SK-N-SH (cell line): Measurements from ENCODE around the gene RPL19. TPM values are rescaled to one million over a fixed set of nuclear protein-coding genes. Genes with fewer than 3 reads are reported as not detected.

Experiments
- CTCF ChIA-PET: fragments of 300-600, 350-600 bp; formaldehyde crosslinking; extraction: SDS; loops from one replicate; lab custom pipeline; 2021; lab: Yijun Ruan, JAX
- POLR2A ChIA-PET: fragments of 350-600 bp; sonication (Branson Sonifier 250); formaldehyde crosslinking; extraction: SDS; loops from one replicate; lab custom pipeline; 2020; ENCODE audit warnings: antibody characterized with exemption, inconsistent platforms; lab: Yijun Ruan, JAX
- DNase-seq: peaks from one replicate; pipeline ENCODE4 v3.0.0; 2012
- H2AFZ ChIP-seq: fragments of 200-600 bp; sonication (generic); 2 replicates; pipeline ENCODE4 v1.8.1; 2016; ENCODE audit warnings: antibody characterized with exemption, mild to moderate bottlenecking, low read depth
- H3F3A ChIP-seq: fragments of 200-600 bp; sonication (generic); replicated peaks from 2 replicates; pipeline ENCODE3; 2016; ENCODE audit warnings: antibody characterized with exemption, mild to moderate bottlenecking; ENCODE audit not compliant: insufficient read depth
- H3K27ac ChIP-seq, 2 experiments: fragments of 200-500 bp in 1 of 2; fragments of 200-600 bp in 1 of 2; sonication (Bioruptor generic) in 1 of 2; sonication (generic), shearing (Covaris generic) in 1 of 2; 2 replicates each; pipeline versions ENCODE4 v1.5.1 to v1.6.1; 2014 to 2016; ENCODE audit warnings: low read depth in 2 of 2, inconsistent platforms in 1 of 2, low read length in 1 of 2, mild to moderate bottlenecking in 1 of 2, mixed read lengths in 1 of 2
- H3K27me3 ChIP-seq: fragments of 200-600 bp; sonication (generic), shearing (Covaris generic); 2 replicates; pipeline ENCODE4 v1.6.1; 2016; ENCODE audit warnings: mixed run types; ENCODE audit not compliant: insufficient read depth
- H3K36me3 ChIP-seq, 2 experiments: fragments of 200-500 bp in 1 of 2; fragments of 200-600 bp in 1 of 2; sonication (Bioruptor generic) in 1 of 2; sonication (generic) in 1 of 2; replicated peaks in 1 of 2; 2 replicates each; pipeline versions ENCODE3 to v1.5.1; 2014 to 2016; ENCODE audit warnings: low read length in 1 of 2, mild to moderate bottlenecking in 1 of 2; ENCODE audit not compliant: insufficient read depth in 2 of 2, control insufficient read depth in 1 of 2
- H3K4me1 ChIP-seq, 2 experiments: fragments of 200-500 bp in 1 of 2; fragments of 200-600 bp in 1 of 2; sonication (Bioruptor generic) in 1 of 2; sonication (generic), shearing (Covaris generic) in 1 of 2; 2 replicates each; pipeline versions ENCODE4 v1.5.1 to v1.6.1; 2014 to 2016; ENCODE audit warnings: low read depth in 1 of 2, low read length in 1 of 2, mixed run types in 1 of 2; ENCODE audit not compliant: insufficient read depth in 2 of 2, control insufficient read depth in 1 of 2
- H3K4me2 ChIP-seq: fragments of 200-600 bp; sonication (generic), shearing (Covaris generic); 2 replicates; pipeline ENCODE4 v1.6.1; 2017; ENCODE audit warnings: mixed run types
- H3K4me3 ChIP-seq, 2 experiments: fragments of 200-500 bp in 1 of 2; fragments of 200-600 bp in 1 of 2; sonication (Bioruptor generic) in 1 of 2; sonication (generic), shearing (Covaris generic) in 1 of 2; 2 replicates each; pipeline versions ENCODE4 v1.5.1 to v1.8.1; 2014 to 2016; ENCODE audit warnings: low read depth in 2 of 2, inconsistent platforms in 1 of 2, low read length in 1 of 2, mild to moderate bottlenecking in 1 of 2, mixed read lengths in 1 of 2, moderate library complexity in 1 of 2
- H3K79me2 ChIP-seq: fragments of 200-600 bp; sonication (generic); 2 replicates; pipeline ENCODE4 v1.8.1; 2017; ENCODE audit warnings: mild to moderate bottlenecking; ENCODE audit not compliant: insufficient read depth
- H3K9ac ChIP-seq: fragments of 200-600 bp; sonication (generic); 2 replicates; pipeline ENCODE4 v1.6.1; 2017; ENCODE audit warnings: mixed run types
- H3K9me2 ChIP-seq: fragments of 200-600 bp; sonication (generic); 2 replicates; pipeline ENCODE4 v1.6.1; 2017; ENCODE audit warnings: mixed run types
- H3K9me3 ChIP-seq: fragments of 200-600 bp; sonication (generic); 2 replicates; pipeline ENCODE4 v1.6.1; 2017; ENCODE audit warnings: mixed run types, mild to moderate bottlenecking, moderate library complexity
- H4K20me1 ChIP-seq: fragments of 200-600 bp; sonication (generic); 2 replicates; pipeline ENCODE4 v1.6.1; 2017; ENCODE audit warnings: mild to moderate bottlenecking, mixed run types; ENCODE audit not compliant: insufficient read depth
- CHD2 ChIP-seq: fragments of 150-350 bp; IDR thresholded peaks from 2 replicates; pipeline ENCODE4 v1.6.1; 2018; ENCODE audit warnings: low read length; ENCODE audit not compliant: partially characterized antibody
- GATA2 ChIP-seq: sonication (generic); formaldehyde crosslinking; IDR thresholded peaks from 2 replicates; pipeline ENCODE4 v1.5.0; 2020; ENCODE audit warnings: mild to moderate bottlenecking, missing genetic modification reagents
- POLR2AphosphoS5 ChIP-seq: IDR thresholded peaks from 2 replicates; pipeline ENCODE4 v1.6.1; 2012; ENCODE audit warnings: low read depth, low read length
- RAD21 ChIP-seq: IDR thresholded peaks from 2 replicates; pipeline ENCODE4 v1.6.1; 2012; ENCODE audit warnings: mild to moderate bottlenecking, low read length
- RFX5 ChIP-seq: IDR thresholded peaks from 2 replicates; pipeline ENCODE4 v1.6.1; 2012; ENCODE audit warnings: mild to moderate bottlenecking, improper control_type of control experiment, low read length
- SMC3 ChIP-seq: IDR thresholded peaks from 2 replicates; pipeline ENCODE4 v1.6.1; 2012; ENCODE audit warnings: low read depth, low read length, improper control_type of control experiment
- TCF12 ChIP-seq: IDR thresholded peaks from 2 replicates; pipeline ENCODE4 v1.4.0; 2012
- USF2 ChIP-seq: fragments of 150-350 bp; IDR thresholded peaks from 2 replicates; pipeline ENCODE4 v1.6.1; 2017; ENCODE audit warnings: antibody characterized with exemption, low read length, low read depth, borderline replicate concordance
- WGBS: methylation state at CpG from one replicate; pipeline ENCODE4 v1.1.6; 2017; ENCODE audit warnings: low lambda C conversion rate; 5-methylcytosine and 5-hydroxymethylcytosine counted together
- polyA plus RNA-seq, 3 experiments: library from polyadenylated mRNA; depleted of rRNA; stranded (reverse); fragments of >200 nt; gene quantifications; 2 replicates each; pipeline ENCODE4 v1.2.3, GENCODE V29; 2012
- TF ChIP-seq, protein P1 (sequence below): fragments of 200-600 bp; sonication (generic); IDR thresholded peaks from 2 replicates; pipeline ENCODE4 v1.6.1; 2017; ENCODE audit warnings: antibody characterized with exemption, mild to moderate bottlenecking, moderate library complexity

RPL19 gene
- polyA plus RNA-seq, 1 of the 3 experiments (the other 2 are of a cell fraction) = 3,473 TPM

- POLR2A ChIA-PET = interaction anchor here (1.3 to 2.4 kb wide), 2 partner anchors 38 to 44 kb away, joined by 8 to 19 read pairs; partner anchors contain the start of gene RPL19
- no peaks in the 10 kb centered on the region for H3F3A ChIP-seq
- no peak for DNase-seq
- H2AFZ ChIP-seq = no peak overlapping the region
- WGBS = 70% methylated on average over 10 of the region's 11 CpGs
- no peaks in the 10 kb centered on the region for H3K36me3 ChIP-seq
- TF ChIP-seq USF2 (no peak), POLR2AphosphoS5 (no peak), GATA2 (CRISPR knock-in tag) (no peak)
- TF ChIP-seq, all 33 proteins: peak for 0
- no peak overlapping the region for H3K27ac ChIP-seq
- H3K79me2 ChIP-seq = no peaks in the 10 kb centered on the region
- no peaks in the 10 kb centered on the region for H3K9me2 ChIP-seq
- no peak overlapping the region for H3K4me3 ChIP-seq
- H3K4me2 ChIP-seq = no peak overlapping the region
- CTCF ChIA-PET = interaction anchor here (0.5 to 22.6 kb wide), 30 partner anchors 11 to 466 kb away, joined by 3 to 781 read pairs (median 4); partner anchors contain the start of genes CACNB1, PLXDC1, RPL19 and STAC2
- H3K27me3 ChIP-seq = no peaks in the 10 kb centered on the region
- H3K4me1 ChIP-seq = peaks cover 0 to 2% of the 10 kb centered on the region in 2 experiments; a peak in 1 of 4 replicates
- H3K9me3 ChIP-seq = no peaks in the 10 kb centered on the region
- no peaks in the 10 kb centered on the region for H4K20me1 ChIP-seq
- H3K9ac ChIP-seq = no peak overlapping the region
These were observed 44.0 kb downstream of the RPL19 start for GRCh38 chr17:39244016-39244599.

GRCh38 chr17:39244600-39245570 lies 44.8 kb downstream of the RPL19 start:
- no peaks in the 10 kb centered on the region for H3K79me2 ChIP-seq
- no peaks in the 10 kb centered on the region for H3K9me2 ChIP-seq
- no peak overlapping the region for H2AFZ ChIP-seq
- peak; percentile 80 for DNase-seq
- no peak overlapping the region; a peak in 1 of 4 replicates for H3K4me3 ChIP-seq
- CTCF ChIA-PET = interaction anchor here (0.5 to 22.6 kb wide), 36 partner anchors 10 to 862 kb away, joined by 3 to 781 read pairs (median 3); partner anchors contain the start of genes CACNB1, PLXDC1, RPL19 and STAC2
- POLR2A ChIA-PET = interaction anchor here (0.6 to 2.4 kb wide), 5 partner anchors 38 to 232 kb away, joined by 3 to 19 read pairs (median 3); partner anchors contain the start of gene RPL19
- peak; percentile 91 for TF ChIP-seq SMC3
- TF ChIP-seq TCF12 = no peak
- peak; percentile 75 for TF ChIP-seq GATA2 (CRISPR knock-in tag)
- TF ChIP-seq, protein P1, sequence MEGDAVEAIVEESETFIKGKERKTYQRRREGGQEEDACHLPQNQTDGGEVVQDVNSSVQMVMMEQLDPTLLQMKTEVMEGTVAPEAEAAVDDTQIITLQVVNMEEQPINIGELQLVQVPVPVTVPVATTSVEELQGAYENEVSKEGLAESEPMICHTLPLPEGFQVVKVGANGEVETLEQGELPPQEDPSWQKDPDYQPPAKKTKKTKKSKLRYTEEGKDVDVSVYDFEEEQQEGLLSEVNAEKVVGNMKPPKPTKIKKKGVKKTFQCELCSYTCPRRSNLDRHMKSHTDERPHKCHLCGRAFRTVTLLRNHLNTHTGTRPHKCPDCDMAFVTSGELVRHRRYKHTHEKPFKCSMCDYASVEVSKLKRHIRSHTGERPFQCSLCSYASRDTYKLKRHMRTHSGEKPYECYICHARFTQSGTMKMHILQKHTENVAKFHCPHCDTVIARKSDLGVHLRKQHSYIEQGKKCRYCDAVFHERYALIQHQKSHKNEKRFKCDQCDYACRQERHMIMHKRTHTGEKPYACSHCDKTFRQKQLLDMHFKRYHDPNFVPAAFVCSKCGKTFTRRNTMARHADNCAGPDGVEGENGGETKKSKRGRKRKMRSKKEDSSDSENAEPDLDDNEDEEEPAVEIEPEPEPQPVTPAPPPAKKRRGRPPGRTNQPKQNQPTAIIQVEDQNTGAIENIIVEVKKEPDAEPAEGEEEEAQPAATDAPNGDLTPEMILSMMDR = peak; percentile 94
- TF ChIP-seq RAD21 = peak; percentile 94
- no peak for TF ChIP-seq RFX5
- no peak for TF ChIP-seq CHD2
- TF ChIP-seq, all 33 proteins: peak for 4
- H3K4me1 ChIP-seq = peaks cover 0 to 2% of the 10 kb centered on the region in 2 experiments; a peak in 1 of 4 replicates
- no peak overlapping the region for H3K27ac ChIP-seq
- H3K4me2 ChIP-seq = no peak overlapping the region
- H3K27me3 ChIP-seq = no peaks in the 10 kb centered on the region
- H3K9ac ChIP-seq = no peak overlapping the region
- H4K20me1 ChIP-seq = no peaks in the 10 kb centered on the region
- WGBS = 53% methylated on average over 6 of the region's 6 CpGs
- H3F3A ChIP-seq = no peaks in the 10 kb centered on the region
- H3K9me3 ChIP-seq = no peaks in the 10 kb centered on the region
- H3K36me3 ChIP-seq = no peaks in the 10 kb centered on the region
